ENCODE results near the gene ATP9B. TPM values are rescaled to one million over a fixed set of nuclear protein-coding genes. Genes with fewer than 3 reads are reported as not detected.
A peak's percentile ranks its signal among the peaks of the same experiment; 100 is the strongest.

Gene ATP9B
- total RNA-seq, 1 donor from 2014 or later = 27.3 TPM

GRCh38 chr18:79199691-79200374, 130.6 kb downstream of the ATP9B start:
- peaks cover 4% of the 10 kb centered on the region for H3K36me3 Mint-ChIP-seq (ENCODE audit: unreplicated experiment)

DNA sequence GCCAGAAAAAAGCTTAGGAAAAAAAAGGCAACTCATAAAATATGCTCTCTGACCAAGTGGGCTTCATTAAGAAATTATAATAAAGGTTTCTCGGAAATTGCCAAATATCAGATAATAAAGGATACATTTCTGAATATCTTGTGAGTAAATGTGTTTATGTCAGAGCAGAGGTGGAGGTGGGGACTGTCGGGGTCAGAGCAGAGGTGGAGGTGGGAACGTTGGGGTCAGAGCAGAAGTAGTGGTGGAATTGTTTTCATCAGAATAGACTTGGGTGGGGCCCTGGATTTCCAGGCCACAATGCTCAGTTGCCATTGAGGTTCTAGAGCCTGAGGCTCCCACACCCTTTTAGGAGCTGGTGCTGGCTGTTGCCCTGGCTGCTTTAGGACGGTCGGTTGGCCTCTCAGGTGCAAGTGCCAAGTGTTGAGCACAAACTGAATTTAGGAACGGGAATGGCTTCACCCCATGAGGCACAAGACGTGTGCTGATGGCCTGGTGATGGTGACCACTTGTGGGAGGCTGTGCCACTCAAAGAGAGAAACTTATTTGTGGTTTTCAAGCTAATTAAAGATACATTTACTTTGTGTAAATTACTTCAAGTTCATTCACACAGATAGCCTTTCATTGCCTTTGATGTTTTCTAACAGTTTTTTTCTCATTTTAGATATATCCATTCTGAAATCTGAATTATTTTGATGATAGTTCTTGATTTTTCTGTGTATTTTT, 131.5 kb downstream of the ATP9B start:
- Mint-ChIP-seq H3K27ac (ENCODE audit: unreplicated experiment) (no peak overlapping the region), H3K9me3 (ENCODE audit: unreplicated experiment) (no peaks in the 10 kb centered on the region), H3K36me3 (ENCODE audit: unreplicated experiment) (peaks cover 4% of the 10 kb centered on the region), H3K4me3 (ENCODE audit: unreplicated experiment) (no peak overlapping the region), H3K27me3 (ENCODE audit: unreplicated experiment) (no peaks in the 10 kb centered on the region), H3K4me1 (ENCODE audit: unreplicated experiment) (no peaks in the 10 kb centered on the region)
- TF ChIP-seq, protein P1, sequence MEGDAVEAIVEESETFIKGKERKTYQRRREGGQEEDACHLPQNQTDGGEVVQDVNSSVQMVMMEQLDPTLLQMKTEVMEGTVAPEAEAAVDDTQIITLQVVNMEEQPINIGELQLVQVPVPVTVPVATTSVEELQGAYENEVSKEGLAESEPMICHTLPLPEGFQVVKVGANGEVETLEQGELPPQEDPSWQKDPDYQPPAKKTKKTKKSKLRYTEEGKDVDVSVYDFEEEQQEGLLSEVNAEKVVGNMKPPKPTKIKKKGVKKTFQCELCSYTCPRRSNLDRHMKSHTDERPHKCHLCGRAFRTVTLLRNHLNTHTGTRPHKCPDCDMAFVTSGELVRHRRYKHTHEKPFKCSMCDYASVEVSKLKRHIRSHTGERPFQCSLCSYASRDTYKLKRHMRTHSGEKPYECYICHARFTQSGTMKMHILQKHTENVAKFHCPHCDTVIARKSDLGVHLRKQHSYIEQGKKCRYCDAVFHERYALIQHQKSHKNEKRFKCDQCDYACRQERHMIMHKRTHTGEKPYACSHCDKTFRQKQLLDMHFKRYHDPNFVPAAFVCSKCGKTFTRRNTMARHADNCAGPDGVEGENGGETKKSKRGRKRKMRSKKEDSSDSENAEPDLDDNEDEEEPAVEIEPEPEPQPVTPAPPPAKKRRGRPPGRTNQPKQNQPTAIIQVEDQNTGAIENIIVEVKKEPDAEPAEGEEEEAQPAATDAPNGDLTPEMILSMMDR (IDR thresholded peaks at IDR 0.05) = no peak
- DNase-seq (ENCODE audit: extremely low spot score, unreplicated experiment) = peak; percentile 91

More at GRCh38 chr18:79199691-79200374, 130.6 kb downstream of the ATP9B start:
- H3K27me3 Mint-ChIP-seq (ENCODE audit: unreplicated experiment) = no peaks in the 10 kb centered on the region
- TF ChIP-seq, protein P1 (IDR thresholded peaks at IDR 0.05) = no peak
- H3K4me1 Mint-ChIP-seq (ENCODE audit: unreplicated experiment) = no peaks in the 10 kb centered on the region
- no peaks in the 10 kb centered on the region for H3K9me3 Mint-ChIP-seq (ENCODE audit: unreplicated experiment)
- H3K4me3 Mint-ChIP-seq (ENCODE audit: unreplicated experiment) = no peak overlapping the region
- no peak overlapping the region for H3K27ac Mint-ChIP-seq (ENCODE audit: unreplicated experiment)
- DNase-seq (ENCODE audit: extremely low spot score, unreplicated experiment) = no peak

- no peak overlapping the region for H3K27ac Mint-ChIP-seq (ENCODE audit: unreplicated experiment)
- no peaks in the 10 kb centered on the region for H3K9me3 Mint-ChIP-seq (ENCODE audit: unreplicated experiment)
- H3K36me3 Mint-ChIP-seq (ENCODE audit: unreplicated experiment) = peaks cover 13% of the 10 kb centered on the region
- no peak for DNase-seq (ENCODE audit: extremely low spot score, unreplicated experiment)
- H3K4me1 Mint-ChIP-seq (ENCODE audit: unreplicated experiment) = no peaks in the 10 kb centered on the region
- H3K4me3 Mint-ChIP-seq (ENCODE audit: unreplicated experiment) = no peak overlapping the region
- H3K27me3 Mint-ChIP-seq (ENCODE audit: unreplicated experiment) = no peaks in the 10 kb centered on the region
- TF ChIP-seq, protein P1 (IDR thresholded peaks at IDR 0.05) = no peak
These were observed 133.9 kb downstream of the ATP9B start for GRCh38 chr18:79203017-79203605.

DNA sequence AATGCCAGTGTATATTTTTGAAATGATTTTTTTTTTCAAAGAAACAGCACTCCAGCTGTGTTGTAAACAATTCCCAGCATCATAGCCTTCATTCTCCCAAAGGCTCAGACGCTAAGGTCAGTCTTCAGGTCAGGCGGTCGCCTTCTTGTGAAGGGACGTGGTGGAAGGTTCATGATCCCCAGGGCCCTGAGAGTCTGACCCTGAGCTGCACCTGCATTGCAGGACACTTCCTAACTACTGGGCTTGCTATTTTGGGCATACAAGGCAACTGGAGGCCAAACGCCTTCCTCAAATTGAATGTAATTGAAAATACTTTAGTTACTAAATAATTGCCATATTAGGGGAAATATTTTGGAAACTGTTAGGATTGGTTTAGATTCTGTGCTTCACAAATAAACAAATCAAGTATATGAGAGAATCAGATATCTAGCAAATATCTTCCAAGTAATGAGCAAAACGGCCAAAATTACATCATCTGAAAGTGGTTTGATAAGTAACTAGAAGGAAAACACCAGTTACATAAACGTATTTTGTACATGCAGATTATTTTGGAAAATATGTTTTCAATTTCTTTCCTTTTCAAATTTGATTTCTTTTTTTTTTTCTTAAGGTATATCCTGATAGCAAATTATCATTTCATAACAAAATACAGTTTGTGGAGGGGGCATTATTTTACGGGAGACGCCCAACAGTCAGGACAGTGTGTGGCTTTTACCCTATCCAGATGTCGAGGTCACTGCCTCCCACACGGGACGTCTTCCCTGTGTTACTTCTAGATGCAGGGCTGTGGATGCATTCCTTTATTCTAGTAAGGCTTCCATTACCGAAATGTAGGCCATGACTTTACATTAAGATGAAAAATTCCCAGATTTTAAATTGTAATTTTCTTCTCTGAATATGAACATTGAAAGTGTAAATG, 136.0 kb downstream of the ATP9B start:
- H3K27ac Mint-ChIP-seq (ENCODE audit: unreplicated experiment) = no peak overlapping the region

More for the DNA sequence above, 136.0 kb downstream of the ATP9B start:
- Mint-ChIP-seq H3K36me3 (ENCODE audit: unreplicated experiment) (peaks cover 15% of the 10 kb centered on the region), H3K9me3 (ENCODE audit: unreplicated experiment) (no peaks in the 10 kb centered on the region), H3K4me3 (ENCODE audit: unreplicated experiment) (no peak overlapping the region), H3K4me1 (ENCODE audit: unreplicated experiment) (no peaks in the 10 kb centered on the region), H3K27me3 (ENCODE audit: unreplicated experiment) (no peaks in the 10 kb centered on the region)
- TF ChIP-seq, protein P1 (IDR thresholded peaks at IDR 0.05) = no peak
- DNase-seq (ENCODE audit: extremely low spot score, unreplicated experiment) = no peak
